OCI-LY1 (cell line): ENCODE data around the gene ATXN1.

Experiments used
- H2AFZ ChIP-seq: fragments of 200-600 bp; sonication (generic), shearing (Covaris generic); 2 replicates; pipeline ENCODE4 v1.6.0; 2014; ENCODE audit warnings: antibody characterized with exemption, mild to moderate bottlenecking, low read length
- H3F3A ChIP-seq: fragments of 200-600 bp; sonication (generic), shearing (Covaris generic); 2 replicates; pipeline ENCODE4 v1.6.0; 2014; ENCODE audit warnings: mild to moderate bottlenecking, antibody characterized with exemption, low read length, moderate library complexity; ENCODE audit not compliant: insufficient read depth
- H3K27ac ChIP-seq: fragments of 200-600 bp; sonication (generic); 2 replicates; pipeline ENCODE4 v1.5.1; 2014; ENCODE audit warnings: low read length, mixed run types, mild to moderate bottlenecking, low read depth; ENCODE audit not compliant: poor library complexity, severe bottlenecking
- H3K27me3 ChIP-seq: fragments of 200-600 bp; sonication (generic); 2 replicates; pipeline ENCODE4 v1.6.0; 2014; ENCODE audit warnings: antibody characterized with exemption, mild to moderate bottlenecking, low read length, moderate library complexity; ENCODE audit not compliant: insufficient read depth
- H3K36me3 ChIP-seq: fragments of 200-600 bp; sonication (generic); 2 replicates; pipeline ENCODE4 v1.6.1; 2014; ENCODE audit warnings: mild to moderate bottlenecking, antibody characterized with exemption, low read length, moderate library complexity, mixed read lengths; ENCODE audit not compliant: insufficient read depth
- H3K4me1 ChIP-seq: fragments of 200-600 bp; sonication (generic); 2 replicates; pipeline ENCODE4 v1.5.1; 2014; ENCODE audit warnings: mild to moderate bottlenecking, low read length, moderate library complexity; ENCODE audit not compliant: insufficient read depth, severe bottlenecking
- H3K4me2 ChIP-seq: fragments of 200-600 bp; sonication (generic), shearing (Covaris generic); 2 replicates; pipeline ENCODE4 v1.6.1; 2014; ENCODE audit warnings: low read length
- H3K4me3 ChIP-seq: fragments of 200-600 bp; sonication (generic); 2 replicates; pipeline ENCODE4 v1.5.1; 2014; ENCODE audit warnings: low read length, low read depth, mild to moderate bottlenecking, mixed read lengths; ENCODE audit not compliant: poor library complexity, severe bottlenecking
- H3K79me2 ChIP-seq: fragments of 200-600 bp; shearing (Covaris generic); 2 replicates; pipeline ENCODE4 v1.6.1; 2016; ENCODE audit warnings: mixed run types, low read length, mixed read lengths; ENCODE audit not compliant: insufficient read depth
- H3K9ac ChIP-seq: fragments of 200-600 bp; sonication (generic), shearing (Covaris generic); 2 replicates; pipeline ENCODE4 v1.6.1; 2014; ENCODE audit warnings: mild to moderate bottlenecking, low read length, mixed read lengths
- H3K9me2 ChIP-seq: fragments of 200-600 bp; sonication (generic), shearing (Covaris generic); 2 replicates; pipeline ENCODE4 v1.6.1; 2014; ENCODE audit warnings: low read depth, mild to moderate bottlenecking, low read length, mixed read lengths
- H3K9me3 ChIP-seq: fragments of 200-600 bp; shearing (Covaris generic); 2 replicates; pipeline ENCODE4 v1.6.1; 2014; ENCODE audit warnings: low read length, mixed read lengths
- H4K20me1 ChIP-seq: fragments of 200-600 bp; sonication (generic), shearing (Covaris generic); 2 replicates; pipeline ENCODE4 v1.6.0; 2016; ENCODE audit warnings: mild to moderate bottlenecking, low read length; ENCODE audit not compliant: insufficient read depth
- CTCF ChIP-seq: fragments of 200-600 bp; sonication (generic), shearing (Covaris generic); IDR thresholded peaks from 2 replicates; pipeline ENCODE4 v1.5.1; 2017; ENCODE audit warnings: mild to moderate bottlenecking, antibody characterized with exemption, low read length, moderate library complexity, mixed read lengths
- EZH2 ChIP-seq: fragments of 200-600 bp; sonication (generic), shearing (Covaris generic); IDR thresholded peaks from 2 replicates; pipeline ENCODE4 v1.8.0; 2017; ENCODE audit warnings: borderline replicate concordance, mixed run types, mild to moderate bottlenecking, antibody characterized with exemption, low read length, moderate library complexity, mixed read lengths

ATXN1 gene

GRCh38 chr6:16311763-16312162, 449.5 kb downstream of the ATXN1 start:
- Histone ChIP-seq H3K9me3 (no peaks in the 10 kb centered on the region), H3K36me3 (no peaks in the 10 kb centered on the region), H3K4me1 (no peaks in the 10 kb centered on the region), H3K9me2 (no peaks in the 10 kb centered on the region), H3K9ac (no peak overlapping the region), H3K79me2 (no peaks in the 10 kb centered on the region), H4K20me1 (no peaks in the 10 kb centered on the region), H3K4me2 (no peak overlapping the region), H3K27ac (no peak overlapping the region), H3K27me3 (no peaks in the 10 kb centered on the region), H3F3A (no peaks in the 10 kb centered on the region), H2AFZ (no peak overlapping the region), H3K4me3 (no peak overlapping the region)
- TF ChIP-seq CTCF (no peak), EZH2 (no peak)

- Histone ChIP-seq H3K9ac (no peak overlapping the region), H3K9me2 (no peaks in the 10 kb centered on the region), H3K9me3 (no peaks in the 10 kb centered on the region), H3K4me2 (peak overlapping the region; percentile 30; the same call in 1 of the 2 replicates), H3F3A (no peaks in the 10 kb centered on the region), H4K20me1 (no peaks in the 10 kb centered on the region), H3K36me3 (no peaks in the 10 kb centered on the region), H2AFZ (no peak overlapping the region), H3K4me3 (no peak overlapping the region), H3K4me1 (peaks cover 9% of the 10 kb centered on the region), H3K27me3 (no peaks in the 10 kb centered on the region), H3K27ac (no peak overlapping the region), H3K79me2 (no peaks in the 10 kb centered on the region)
- TF ChIP-seq CTCF = no peak
- no peak for TF ChIP-seq EZH2
These were observed 454.9 kb downstream of the ATXN1 start for GRCh38 chr6:16306334-16306733.

GRCh38 chr6:16305788-16306187, 455.5 kb downstream of the ATXN1 start:
- Histone ChIP-seq H3K9ac (no peak overlapping the region), H3K4me3 (no peak overlapping the region), H3F3A (no peaks in the 10 kb centered on the region), H3K79me2 (no peaks in the 10 kb centered on the region), H3K27me3 (no peaks in the 10 kb centered on the region), H3K4me2 (peak overlapping the region; percentile 30; the same call in 1 of the 2 replicates), H3K9me2 (no peaks in the 10 kb centered on the region), H3K36me3 (no peaks in the 10 kb centered on the region), H3K9me3 (no peaks in the 10 kb centered on the region), H3K27ac (no peak overlapping the region), H3K4me1 (peaks cover 9% of the 10 kb centered on the region), H4K20me1 (no peaks in the 10 kb centered on the region), H2AFZ (no peak overlapping the region)
- TF ChIP-seq EZH2 = no peak
- TF ChIP-seq CTCF = no peak
